Measurements from ENCODE around the gene DPYSL5.

DPYSL5 gene

DNA sequence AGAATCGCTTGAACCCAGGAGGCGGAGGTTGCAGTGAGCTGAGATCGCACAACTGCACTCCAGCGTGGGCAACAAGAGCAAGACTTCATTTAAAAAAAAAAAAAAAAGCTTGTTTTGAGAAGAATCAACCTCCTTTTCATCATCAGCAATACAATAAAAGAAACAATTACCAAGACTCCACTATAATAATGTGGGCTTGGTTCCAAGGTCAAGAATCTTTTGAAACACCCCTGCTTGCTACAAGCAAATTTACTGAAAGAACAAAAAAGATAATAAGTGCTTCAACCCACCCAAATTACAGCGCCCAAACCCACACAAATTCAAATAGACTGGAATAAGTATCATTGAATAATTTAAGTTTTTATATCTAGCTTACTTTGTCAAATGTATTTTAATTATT is 88.9 kb downstream of the DPYSL5 start:
- H3K4me3 ChIP-seq (ENCODE audit: low read depth, low read length, poor library complexity, severe bottlenecking) = no peak overlapping the region
- H3K9me2 ChIP-seq (ENCODE audit: low read depth, low read length) = no peaks in the 10 kb centered on the region
- no peak overlapping the region for H3K4me2 ChIP-seq (ENCODE audit: low read length)
- H3K9ac ChIP-seq (ENCODE audit: low read length) = no peak overlapping the region
- H3K27ac ChIP-seq (ENCODE audit: low read depth, low read length, poor library complexity, severe bottlenecking) = no peak overlapping the region
- no peaks in the 10 kb centered on the region for H4K20me1 ChIP-seq (ENCODE audit: insufficient read depth, low read length)
- TF ChIP-seq EZH2 (IDR thresholded peaks at IDR 0.05; ENCODE audit: borderline replicate concordance, low read length) = no peak
- TF ChIP-seq, protein P1, sequence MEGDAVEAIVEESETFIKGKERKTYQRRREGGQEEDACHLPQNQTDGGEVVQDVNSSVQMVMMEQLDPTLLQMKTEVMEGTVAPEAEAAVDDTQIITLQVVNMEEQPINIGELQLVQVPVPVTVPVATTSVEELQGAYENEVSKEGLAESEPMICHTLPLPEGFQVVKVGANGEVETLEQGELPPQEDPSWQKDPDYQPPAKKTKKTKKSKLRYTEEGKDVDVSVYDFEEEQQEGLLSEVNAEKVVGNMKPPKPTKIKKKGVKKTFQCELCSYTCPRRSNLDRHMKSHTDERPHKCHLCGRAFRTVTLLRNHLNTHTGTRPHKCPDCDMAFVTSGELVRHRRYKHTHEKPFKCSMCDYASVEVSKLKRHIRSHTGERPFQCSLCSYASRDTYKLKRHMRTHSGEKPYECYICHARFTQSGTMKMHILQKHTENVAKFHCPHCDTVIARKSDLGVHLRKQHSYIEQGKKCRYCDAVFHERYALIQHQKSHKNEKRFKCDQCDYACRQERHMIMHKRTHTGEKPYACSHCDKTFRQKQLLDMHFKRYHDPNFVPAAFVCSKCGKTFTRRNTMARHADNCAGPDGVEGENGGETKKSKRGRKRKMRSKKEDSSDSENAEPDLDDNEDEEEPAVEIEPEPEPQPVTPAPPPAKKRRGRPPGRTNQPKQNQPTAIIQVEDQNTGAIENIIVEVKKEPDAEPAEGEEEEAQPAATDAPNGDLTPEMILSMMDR (IDR thresholded peaks at IDR 0.05; ENCODE audit: low read length) = no peak
- H2AFZ ChIP-seq (ENCODE audit: low read length) = no peak overlapping the region
- H3K9me3 ChIP-seq (ENCODE audit: low read length) = no peaks in the 10 kb centered on the region
- H3K36me3 ChIP-seq (ENCODE audit: insufficient read depth, low read length) = no peaks in the 10 kb centered on the region
- no peaks in the 10 kb centered on the region for H3F3A ChIP-seq (ENCODE audit: insufficient read depth, low read length)
- no peaks in the 10 kb centered on the region for H3K4me1 ChIP-seq (ENCODE audit: insufficient read depth, low read length, severe bottlenecking)
- H3K79me2 ChIP-seq (ENCODE audit: insufficient read depth, low read length) = no peaks in the 10 kb centered on the region
- H3K27me3 ChIP-seq (ENCODE audit: insufficient read depth, low read length) = 0 out of 2 replicates have a peak, but pooled peaks cover 3% of the 10 kb centered on the region

DNA sequence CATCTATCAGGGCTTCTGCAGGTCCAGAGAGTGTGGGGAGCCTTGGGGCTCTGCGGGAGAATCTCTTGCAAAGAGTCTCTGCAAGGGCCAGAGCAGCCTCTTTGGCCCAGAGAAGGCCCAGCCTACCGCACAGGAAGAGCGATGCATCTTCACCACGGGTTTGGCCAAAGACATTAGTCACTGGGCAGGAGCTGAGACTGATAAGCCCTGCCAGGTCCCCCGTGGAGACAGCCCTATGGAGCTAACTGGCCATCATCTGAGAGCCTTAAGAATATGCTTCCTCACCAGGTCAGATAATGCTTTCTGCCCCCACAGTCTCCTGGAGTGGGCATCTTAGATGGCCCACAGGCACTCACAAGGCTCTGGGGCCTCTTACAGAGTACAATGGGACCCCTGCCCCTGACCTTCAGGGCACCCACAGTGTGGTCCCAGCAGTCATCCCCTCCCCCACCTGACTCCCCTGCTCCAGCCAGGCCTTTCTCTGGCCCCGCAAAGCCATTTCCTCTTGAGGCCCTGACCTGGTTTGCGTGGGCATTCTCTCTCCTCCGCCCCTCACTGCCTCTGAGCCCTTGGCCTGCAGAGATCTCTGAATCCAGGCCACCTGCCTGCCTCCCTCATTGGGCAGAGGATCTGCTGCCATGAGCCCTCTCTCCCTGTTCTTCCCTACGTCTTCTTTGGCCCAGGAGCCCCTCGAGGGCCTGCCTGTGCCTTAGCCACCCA is 90.6 kb downstream of the DPYSL5 start:
- no peaks in the 10 kb centered on the region for H3K79me2 ChIP-seq (ENCODE audit: insufficient read depth, low read length)
- no peak overlapping the region for H3K4me3 ChIP-seq (ENCODE audit: low read depth, low read length, poor library complexity, severe bottlenecking)
- 0 out of 2 replicates have a peak, but pooled peaks cover 3% of the 10 kb centered on the region for H3K27me3 ChIP-seq (ENCODE audit: insufficient read depth, low read length)
- no peaks in the 10 kb centered on the region for H4K20me1 ChIP-seq (ENCODE audit: insufficient read depth, low read length)
- no peaks in the 10 kb centered on the region for H3K36me3 ChIP-seq (ENCODE audit: insufficient read depth, low read length)
- H3K9me2 ChIP-seq (ENCODE audit: low read depth, low read length) = no peaks in the 10 kb centered on the region
- no peaks in the 10 kb centered on the region for H3K9me3 ChIP-seq (ENCODE audit: low read length)
- no peak overlapping the region for H3K4me2 ChIP-seq (ENCODE audit: low read length)
- H2AFZ ChIP-seq (ENCODE audit: low read length) = no peak overlapping the region
- no peaks in the 10 kb centered on the region for H3K4me1 ChIP-seq (ENCODE audit: insufficient read depth, low read length, severe bottlenecking)
- H3F3A ChIP-seq (ENCODE audit: insufficient read depth, low read length) = no peaks in the 10 kb centered on the region
- no peak overlapping the region for H3K27ac ChIP-seq (ENCODE audit: low read depth, low read length, poor library complexity, severe bottlenecking)
- H3K9ac ChIP-seq (ENCODE audit: low read length) = no peak overlapping the region
- TF ChIP-seq EZH2 (IDR thresholded peaks at IDR 0.05; ENCODE audit: borderline replicate concordance, low read length) = no peak
- TF ChIP-seq, protein P1 (IDR thresholded peaks at IDR 0.05; ENCODE audit: low read length) = no peak

DNA sequence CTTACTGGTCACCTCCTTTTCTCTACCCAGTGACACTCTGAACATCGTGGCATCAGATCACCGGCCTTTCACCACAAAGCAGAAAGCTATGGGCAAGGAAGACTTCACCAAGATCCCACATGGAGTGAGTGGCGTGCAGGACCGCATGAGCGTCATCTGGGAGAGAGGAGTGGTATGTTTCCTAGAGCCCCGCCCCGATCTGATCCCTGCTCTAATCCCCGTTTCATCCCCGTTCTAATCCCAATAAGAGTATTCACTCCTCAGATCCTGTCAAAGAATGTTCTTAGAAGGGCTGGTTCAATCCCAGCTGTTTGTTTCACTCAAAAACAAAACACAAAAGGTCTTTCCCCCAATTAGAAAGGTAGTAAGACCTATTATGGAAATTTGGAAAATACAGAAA is 92.1 kb downstream of the DPYSL5 start:
- H3K27ac ChIP-seq (ENCODE audit: low read depth, low read length, poor library complexity, severe bottlenecking) = no peak overlapping the region
- H2AFZ ChIP-seq (ENCODE audit: low read length) = no peak overlapping the region
- no peaks in the 10 kb centered on the region for H3K9me3 ChIP-seq (ENCODE audit: low read length)
- TF ChIP-seq, protein P1 (IDR thresholded peaks at IDR 0.05; ENCODE audit: low read length) = no peak
- TF ChIP-seq EZH2 (IDR thresholded peaks at IDR 0.05; ENCODE audit: borderline replicate concordance, low read length) = no peak
- H3K79me2 ChIP-seq (ENCODE audit: insufficient read depth, low read length) = no peaks in the 10 kb centered on the region
- no peaks in the 10 kb centered on the region for H3K9me2 ChIP-seq (ENCODE audit: low read depth, low read length)
- no peak overlapping the region for H3K4me3 ChIP-seq (ENCODE audit: low read depth, low read length, poor library complexity, severe bottlenecking)
- H3F3A ChIP-seq (ENCODE audit: insufficient read depth, low read length) = no peaks in the 10 kb centered on the region
- no peak overlapping the region for H3K4me2 ChIP-seq (ENCODE audit: low read length)
- H3K27me3 ChIP-seq (ENCODE audit: insufficient read depth, low read length) = 0 out of 2 replicates have a peak, but pooled peaks cover 3% of the 10 kb centered on the region
- no peaks in the 10 kb centered on the region for H4K20me1 ChIP-seq (ENCODE audit: insufficient read depth, low read length)
- no peak overlapping the region for H3K9ac ChIP-seq (ENCODE audit: low read length)
- H3K4me1 ChIP-seq (ENCODE audit: insufficient read depth, low read length, severe bottlenecking) = no peaks in the 10 kb centered on the region
- H3K36me3 ChIP-seq (ENCODE audit: insufficient read depth, low read length) = no peaks in the 10 kb centered on the region
